ENCODE data around the gene VRK3.

- TF ChIP-seq POLR2A (IDR thresholded peaks at IDR 0.05; ENCODE audit: low read length) (no peak), MAZ (IDR thresholded peaks at IDR 0.05; ENCODE audit: borderline replicate concordance, low read depth, low read length) (no peak), TP53 (CRISPR knock-in tag; IDR thresholded peaks at IDR 0.05) (no peak), MAX (IDR thresholded peaks at IDR 0.05) (no peak), HOXB5 (CRISPR knock-in tag; IDR thresholded peaks at IDR 0.05) (no peak), CTCF (IDR thresholded peaks at IDR 0.05) (no peak), KDM1A (IDR thresholded peaks at IDR 0.05; ENCODE audit: low read depth) (no peak), CHD2 (IDR thresholded peaks at IDR 0.05; ENCODE audit: low read length, partially characterized antibody) (no peak)
Measured at GRCh38 chr19:49986354-49986753, 38.8 kb downstream of the VRK3 start.
